GM12878 (cell line): Measurements from ENCODE around the gene DAAM1. TPM values are rescaled to one million over a fixed set of nuclear protein-coding genes. Genes with fewer than 3 reads are reported as not detected.
A peak's percentile ranks its signal among the peaks of the same experiment; 100 is the strongest.

Source experiments
- ATF7 ChIP-seq: fragments of 450-650 bp; IDR thresholded peaks from 2 replicates; pipeline ENCODE4 v1.6.1; 2016; ENCODE audit warnings: low read depth, mild to moderate bottlenecking
- CEBPB ChIP-seq, 2 experiments: fragments of 150-350 bp in 1 of 2; IDR thresholded peaks; 2 replicates each; pipeline ENCODE4 v1.6.1; 2012 to 2014; ENCODE audit warnings: low read depth in 2 of 2, low read length in 2 of 2, borderline replicate concordance in 1 of 2, inconsistent platforms in 1 of 2
- GABPA ChIP-seq: IDR thresholded peaks from 2 replicates; pipeline ENCODE4 v1.6.1; 2014; ENCODE audit warnings: antibody characterized with exemption, low read depth, mild to moderate bottlenecking, inconsistent platforms
- MTA2 ChIP-seq: fragments of 450-650 bp; IDR thresholded peaks from 2 replicates; pipeline ENCODE4 v1.6.1; 2016; ENCODE audit warnings: low read depth, mild to moderate bottlenecking, moderate library complexity
- MYB ChIP-seq: fragments of 150-350 bp; IDR thresholded peaks from 2 replicates; pipeline ENCODE4 v1.6.1; 2014; ENCODE audit warnings: mild to moderate bottlenecking, low read depth, low read length, borderline replicate concordance
- SIN3A ChIP-seq: IDR thresholded peaks from 2 replicates; pipeline ENCODE4 v1.6.1; 2012; ENCODE audit warnings: low read depth, low read length, improper control_type of control experiment
- SMC3 ChIP-seq: IDR thresholded peaks from 2 replicates; pipeline ENCODE4 v1.6.1; 2011; ENCODE audit warnings: low read length, improper control_type of control experiment, borderline replicate concordance
- ZBED1 ChIP-seq: IDR thresholded peaks from 2 replicates; pipeline ENCODE4 v1.6.1; 2016; ENCODE audit warnings: borderline replicate concordance
- polyA plus RNA-seq, 11 experiments: library from polyadenylated mRNA; depleted of rRNA in 4 of 11; unstranded in 6 of 11; stranded (reverse) in 5 of 11; fragments of >200 nt; fragmentation: Nextera tagmentation in 4 of 11; fragmentation: Illumina TruSeq in 1 of 11; extraction: Ambion mirVana in 4 of 11; extraction: Trizol in 1 of 11; gene quantifications; 1 replicate in 1 of 11; 2 replicates in 10 of 11; pipeline versions ENCODE4 v1.2.1 to v1.2.3, GENCODE V29; 2011 to 2016; ENCODE audit warnings: inconsistent platforms in 2 of 11, missing spikeins in 2 of 11, low read depth in 1 of 11
- total RNA-seq, 4 experiments: library from RNA; depleted of rRNA in 3 of 4; stranded (reverse); fragments of >200 nt in 3 of 4; fragmentation: Illumina TruSeq in 1 of 4; extraction: Trizol in 1 of 4; gene quantifications; 2 replicates each; pipeline versions ENCODE4 v1.2.1 to v1.2.3, GENCODE V29; 2013 to 2021
- TF ChIP-seq, protein P1 (sequence below): fragments of 450-650 bp; IDR thresholded peaks from 2 replicates; pipeline ENCODE4 v1.6.1; 2017; ENCODE audit warnings: mild to moderate bottlenecking, moderate library complexity
- TF ChIP-seq, protein P2 (sequence below): IDR thresholded peaks from 2 replicates; pipeline ENCODE4 v1.6.1; 2011; ENCODE audit warnings: low read depth, low read length, improper control_type of control experiment, borderline replicate concordance
- TF ChIP-seq, protein P3 (sequence below): fragments of 450-650 bp; formaldehyde crosslinking; IDR thresholded peaks from 2 replicates; pipeline ENCODE4 v1.4.0; 2020; ENCODE audit warnings: mild to moderate bottlenecking, moderate library complexity
- TF ChIP-seq, protein P4 (sequence below): fragments of 450-650 bp; IDR thresholded peaks from 2 replicates; pipeline ENCODE4 v1.6.1; 2016; ENCODE audit warnings: mild to moderate bottlenecking, moderate library complexity, borderline replicate concordance

The DAAM1 gene
- total and polyA plus RNA-seq, 10 of the 15 experiments (the other 5 are each of a cell fraction or from before 2014, with no cell fraction given): 13.8 to 32.4 (median 24.2) TPM

DNA sequence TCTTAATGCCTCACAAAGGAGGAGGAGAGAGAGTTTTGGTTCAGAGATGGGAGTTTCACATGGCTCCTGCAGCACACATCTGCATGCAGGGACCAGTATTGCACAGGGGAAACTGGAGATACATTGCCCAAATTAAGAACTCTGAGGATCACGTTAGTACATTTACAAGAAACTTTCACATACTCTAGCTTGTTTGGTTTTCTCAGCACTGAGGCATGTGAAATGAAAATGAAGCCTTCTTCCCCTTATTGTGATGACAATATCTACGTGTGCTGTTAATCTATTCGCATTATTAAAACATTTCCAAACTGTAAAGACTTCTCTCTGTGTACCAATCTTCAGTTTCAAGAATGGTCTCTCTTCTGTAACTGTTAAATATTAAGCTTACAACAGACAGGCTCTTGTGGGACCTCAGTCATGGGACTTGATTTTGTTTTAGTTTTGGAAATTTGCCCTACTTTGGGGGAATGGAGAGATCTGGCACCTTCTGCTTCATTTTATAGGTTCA is 124.7 kb downstream of the DAAM1 start (continued):
- TF ChIP-seq, protein P1, sequence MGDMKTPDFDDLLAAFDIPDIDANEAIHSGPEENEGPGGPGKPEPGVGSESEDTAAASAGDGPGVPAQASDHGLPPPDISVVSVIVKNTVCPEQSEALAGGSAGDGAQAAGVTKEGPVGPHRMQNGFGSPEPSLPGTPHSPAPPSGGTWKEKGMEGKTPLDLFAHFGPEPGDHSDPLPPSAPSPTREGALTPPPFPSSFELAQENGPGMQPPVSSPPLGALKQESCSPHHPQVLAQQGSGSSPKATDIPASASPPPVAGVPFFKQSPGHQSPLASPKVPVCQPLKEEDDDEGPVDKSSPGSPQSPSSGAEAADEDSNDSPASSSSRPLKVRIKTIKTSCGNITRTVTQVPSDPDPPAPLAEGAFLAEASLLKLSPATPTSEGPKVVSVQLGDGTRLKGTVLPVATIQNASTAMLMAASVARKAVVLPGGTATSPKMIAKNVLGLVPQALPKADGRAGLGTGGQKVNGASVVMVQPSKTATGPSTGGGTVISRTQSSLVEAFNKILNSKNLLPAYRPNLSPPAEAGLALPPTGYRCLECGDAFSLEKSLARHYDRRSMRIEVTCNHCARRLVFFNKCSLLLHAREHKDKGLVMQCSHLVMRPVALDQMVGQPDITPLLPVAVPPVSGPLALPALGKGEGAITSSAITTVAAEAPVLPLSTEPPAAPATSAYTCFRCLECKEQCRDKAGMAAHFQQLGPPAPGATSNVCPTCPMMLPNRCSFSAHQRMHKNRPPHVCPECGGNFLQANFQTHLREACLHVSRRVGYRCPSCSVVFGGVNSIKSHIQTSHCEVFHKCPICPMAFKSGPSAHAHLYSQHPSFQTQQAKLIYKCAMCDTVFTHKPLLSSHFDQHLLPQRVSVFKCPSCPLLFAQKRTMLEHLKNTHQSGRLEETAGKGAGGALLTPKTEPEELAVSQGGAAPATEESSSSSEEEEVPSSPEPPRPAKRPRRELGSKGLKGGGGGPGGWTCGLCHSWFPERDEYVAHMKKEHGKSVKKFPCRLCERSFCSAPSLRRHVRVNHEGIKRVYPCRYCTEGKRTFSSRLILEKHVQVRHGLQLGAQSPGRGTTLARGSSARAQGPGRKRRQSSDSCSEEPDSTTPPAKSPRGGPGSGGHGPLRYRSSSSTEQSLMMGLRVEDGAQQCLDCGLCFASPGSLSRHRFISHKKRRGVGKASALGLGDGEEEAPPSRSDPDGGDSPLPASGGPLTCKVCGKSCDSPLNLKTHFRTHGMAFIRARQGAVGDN: 0 out of 2 replicates have a peak, but pooled peaks have one; percentile 19
- no peak for TF ChIP-seq MYB
- no peak for TF ChIP-seq CEBPB (IDR thresholded peaks at IDR 0.05; ENCODE audit: borderline replicate concordance in 1 of 2, low read depth in 2 of 2, low read length in 2 of 2)
- TF ChIP-seq, protein P2, sequence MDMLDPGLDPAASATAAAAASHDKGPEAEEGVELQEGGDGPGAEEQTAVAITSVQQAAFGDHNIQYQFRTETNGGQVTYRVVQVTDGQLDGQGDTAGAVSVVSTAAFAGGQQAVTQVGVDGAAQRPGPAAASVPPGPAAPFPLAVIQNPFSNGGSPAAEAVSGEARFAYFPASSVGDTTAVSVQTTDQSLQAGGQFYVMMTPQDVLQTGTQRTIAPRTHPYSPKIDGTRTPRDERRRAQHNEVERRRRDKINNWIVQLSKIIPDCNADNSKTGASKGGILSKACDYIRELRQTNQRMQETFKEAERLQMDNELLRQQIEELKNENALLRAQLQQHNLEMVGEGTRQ: no peak
- TF ChIP-seq SMC3: no peak
- TF ChIP-seq ATF7: no peak
- TF ChIP-seq SIN3A: no peak
- peak; percentile 20; the same call in 1 of the 2 replicates for TF ChIP-seq MTA2
- TF ChIP-seq, protein P3, sequence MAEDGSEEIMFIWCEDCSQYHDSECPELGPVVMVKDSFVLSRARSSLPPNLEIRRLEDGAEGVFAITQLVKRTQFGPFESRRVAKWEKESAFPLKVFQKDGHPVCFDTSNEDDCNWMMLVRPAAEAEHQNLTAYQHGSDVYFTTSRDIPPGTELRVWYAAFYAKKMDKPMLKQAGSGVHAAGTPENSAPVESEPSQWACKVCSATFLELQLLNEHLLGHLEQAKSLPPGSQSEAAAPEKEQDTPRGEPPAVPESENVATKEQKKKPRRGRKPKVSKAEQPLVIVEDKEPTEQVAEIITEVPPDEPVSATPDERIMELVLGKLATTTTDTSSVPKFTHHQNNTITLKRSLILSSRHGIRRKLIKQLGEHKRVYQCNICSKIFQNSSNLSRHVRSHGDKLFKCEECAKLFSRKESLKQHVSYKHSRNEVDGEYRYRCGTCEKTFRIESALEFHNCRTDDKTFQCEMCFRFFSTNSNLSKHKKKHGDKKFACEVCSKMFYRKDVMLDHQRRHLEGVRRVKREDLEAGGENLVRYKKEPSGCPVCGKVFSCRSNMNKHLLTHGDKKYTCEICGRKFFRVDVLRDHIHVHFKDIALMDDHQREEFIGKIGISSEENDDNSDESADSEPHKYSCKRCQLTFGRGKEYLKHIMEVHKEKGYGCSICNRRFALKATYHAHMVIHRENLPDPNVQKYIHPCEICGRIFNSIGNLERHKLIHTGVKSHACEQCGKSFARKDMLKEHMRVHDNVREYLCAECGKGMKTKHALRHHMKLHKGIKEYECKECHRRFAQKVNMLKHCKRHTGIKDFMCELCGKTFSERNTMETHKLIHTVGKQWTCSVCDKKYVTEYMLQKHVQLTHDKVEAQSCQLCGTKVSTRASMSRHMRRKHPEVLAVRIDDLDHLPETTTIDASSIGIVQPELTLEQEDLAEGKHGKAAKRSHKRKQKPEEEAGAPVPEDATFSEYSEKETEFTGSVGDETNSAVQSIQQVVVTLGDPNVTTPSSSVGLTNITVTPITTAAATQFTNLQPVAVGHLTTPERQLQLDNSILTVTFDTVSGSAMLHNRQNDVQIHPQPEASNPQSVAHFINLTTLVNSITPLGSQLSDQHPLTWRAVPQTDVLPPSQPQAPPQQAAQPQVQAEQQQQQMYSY (CRISPR knock-in tag): no peak
- TF ChIP-seq GABPA: no peak
- TF ChIP-seq, protein P4, sequence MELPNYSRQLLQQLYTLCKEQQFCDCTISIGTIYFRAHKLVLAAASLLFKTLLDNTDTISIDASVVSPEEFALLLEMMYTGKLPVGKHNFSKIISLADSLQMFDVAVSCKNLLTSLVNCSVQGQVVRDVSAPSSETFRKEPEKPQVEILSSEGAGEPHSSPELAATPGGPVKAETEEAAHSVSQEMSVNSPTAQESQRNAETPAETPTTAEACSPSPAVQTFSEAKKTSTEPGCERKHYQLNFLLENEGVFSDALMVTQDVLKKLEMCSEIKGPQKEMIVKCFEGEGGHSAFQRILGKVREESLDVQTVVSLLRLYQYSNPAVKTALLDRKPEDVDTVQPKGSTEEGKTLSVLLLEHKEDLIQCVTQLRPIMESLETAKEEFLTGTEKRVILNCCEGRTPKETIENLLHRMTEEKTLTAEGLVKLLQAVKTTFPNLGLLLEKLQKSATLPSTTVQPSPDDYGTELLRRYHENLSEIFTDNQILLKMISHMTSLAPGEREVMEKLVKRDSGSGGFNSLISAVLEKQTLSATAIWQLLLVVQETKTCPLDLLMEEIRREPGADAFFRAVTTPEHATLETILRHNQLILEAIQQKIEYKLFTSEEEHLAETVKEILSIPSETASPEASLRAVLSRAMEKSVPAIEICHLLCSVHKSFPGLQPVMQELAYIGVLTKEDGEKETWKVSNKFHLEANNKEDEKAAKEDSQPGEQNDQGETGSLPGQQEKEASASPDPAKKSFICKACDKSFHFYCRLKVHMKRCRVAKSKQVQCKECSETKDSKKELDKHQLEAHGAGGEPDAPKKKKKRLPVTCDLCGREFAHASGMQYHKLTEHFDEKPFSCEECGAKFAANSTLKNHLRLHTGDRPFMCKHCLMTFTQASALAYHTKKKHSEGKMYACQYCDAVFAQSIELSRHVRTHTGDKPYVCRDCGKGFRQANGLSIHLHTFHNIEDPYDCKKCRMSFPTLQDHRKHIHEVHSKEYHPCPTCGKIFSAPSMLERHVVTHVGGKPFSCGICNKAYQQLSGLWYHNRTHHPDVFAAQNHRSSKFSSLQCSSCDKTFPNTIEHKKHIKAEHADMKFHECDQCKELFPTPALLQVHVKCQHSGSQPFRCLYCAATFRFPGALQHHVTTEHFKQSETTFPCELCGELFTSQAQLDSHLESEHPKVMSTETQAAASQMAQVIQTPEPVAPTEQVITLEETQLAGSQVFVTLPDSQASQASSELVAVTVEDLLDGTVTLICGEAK: no peak
- no peak for TF ChIP-seq ZBED1
